ENCODE data around the gene SARDH.
A peak's percentile ranks its signal among the peaks of the same experiment; 100 is the strongest.
"Not testable (repeated sequence)": the region's sequence is repeated elsewhere in the genome, so short reads cannot be mapped to it uniquely, and the experiment has no call there.

The SARDH gene

GRCh38 chr9:133754688-133755227 lies 16.6 kb upstream of the SARDH start:
- peak; percentile 24 for DNase-seq

DNA sequence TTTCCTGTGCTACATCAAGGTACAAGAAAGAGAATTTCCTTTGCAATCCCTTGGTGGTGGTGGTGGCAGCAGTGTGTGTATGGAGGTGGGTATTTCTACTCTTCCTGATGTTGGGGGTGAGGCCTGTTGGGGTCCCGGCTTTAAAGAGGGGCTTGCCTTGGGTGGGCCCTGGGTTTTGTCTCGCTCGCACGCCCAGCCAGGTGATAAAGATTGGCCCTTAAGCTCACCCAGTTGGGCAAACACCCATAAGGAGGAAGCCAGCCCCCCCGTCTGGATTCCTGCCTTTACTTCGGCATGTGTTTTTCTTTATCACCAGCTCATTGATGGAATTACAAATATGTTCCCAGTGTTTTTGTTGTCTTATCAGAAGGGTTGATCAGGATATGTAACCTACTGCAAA lies 16.0 kb upstream of the SARDH start:
- DNase-seq: peak; percentile 26

GRCh38 chr9:133752739-133753446 lies 14.7 kb upstream of the SARDH start:
- DNase-seq: no peak

GRCh38 chr9:133750982-133751649 lies 13.0 kb upstream of the SARDH start:
- no peak for DNase-seq

- DNase-seq: no peak
Observed at GRCh38 chr9:133747309-133747708, 9.2 kb upstream of the SARDH start.

DNA sequence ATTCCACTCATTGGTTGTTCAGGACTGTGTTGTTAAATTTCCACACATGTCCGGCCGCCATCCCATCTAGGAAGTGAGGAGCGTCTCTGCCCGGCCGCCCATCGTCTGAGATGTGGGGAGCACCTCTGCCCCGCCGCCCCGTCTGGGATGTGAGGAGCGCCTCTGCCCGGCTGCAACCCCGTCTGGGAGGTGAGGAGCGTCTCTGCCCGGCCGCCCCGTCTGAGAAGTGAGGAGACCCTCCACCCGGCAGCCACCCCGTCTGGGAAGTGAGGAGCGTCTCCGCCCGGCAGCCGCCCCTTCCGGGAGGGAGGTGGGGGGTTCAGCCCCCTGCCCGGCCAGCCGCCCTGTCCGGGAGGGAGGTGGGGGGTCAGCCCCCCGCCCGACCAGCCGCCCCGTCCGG lies 6.4 kb upstream of the SARDH start:
- DNase-seq: not testable (repeated sequence)

- DNase-seq: peak; percentile 91
Observed at GRCh38 chr9:133742849-133743444, 4.8 kb upstream of the SARDH start.

GRCh38 chr9:133742251-133742650 lies 4.1 kb upstream of the SARDH start:
- DNase-seq: no peak

- no peak for DNase-seq
Observed at GRCh38 chr9:133741716-133742115, 3.6 kb upstream of the SARDH start.

DNA sequence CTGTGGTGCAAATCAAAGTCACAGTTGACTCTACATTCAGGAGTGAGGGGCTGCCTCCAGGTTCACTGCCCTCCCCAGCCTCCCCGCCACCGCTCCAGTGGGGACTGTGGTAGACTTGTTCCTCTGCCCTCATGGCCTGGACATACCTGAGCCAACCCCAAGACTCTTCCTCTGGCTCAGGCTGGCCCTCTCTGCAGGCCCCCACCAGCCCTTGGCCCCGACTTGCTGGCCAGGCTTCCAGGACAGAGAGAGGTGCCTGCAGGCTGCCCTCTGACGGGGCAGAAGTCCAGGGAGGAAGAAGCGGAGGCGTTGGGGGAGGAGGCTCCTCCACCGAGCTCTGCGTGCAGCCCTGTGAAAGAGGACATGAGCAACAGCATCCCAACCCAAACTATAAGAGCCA lies 2.8 kb upstream of the SARDH start:
- DNase-seq: no peak

GRCh38 chr9:133739408-133740280 lies 1.5 kb upstream of the SARDH start:
- no peak for DNase-seq

- DNase-seq: no peak
Observed at GRCh38 chr9:133738640-133739225, 581 bp upstream of the SARDH start.

DNA sequence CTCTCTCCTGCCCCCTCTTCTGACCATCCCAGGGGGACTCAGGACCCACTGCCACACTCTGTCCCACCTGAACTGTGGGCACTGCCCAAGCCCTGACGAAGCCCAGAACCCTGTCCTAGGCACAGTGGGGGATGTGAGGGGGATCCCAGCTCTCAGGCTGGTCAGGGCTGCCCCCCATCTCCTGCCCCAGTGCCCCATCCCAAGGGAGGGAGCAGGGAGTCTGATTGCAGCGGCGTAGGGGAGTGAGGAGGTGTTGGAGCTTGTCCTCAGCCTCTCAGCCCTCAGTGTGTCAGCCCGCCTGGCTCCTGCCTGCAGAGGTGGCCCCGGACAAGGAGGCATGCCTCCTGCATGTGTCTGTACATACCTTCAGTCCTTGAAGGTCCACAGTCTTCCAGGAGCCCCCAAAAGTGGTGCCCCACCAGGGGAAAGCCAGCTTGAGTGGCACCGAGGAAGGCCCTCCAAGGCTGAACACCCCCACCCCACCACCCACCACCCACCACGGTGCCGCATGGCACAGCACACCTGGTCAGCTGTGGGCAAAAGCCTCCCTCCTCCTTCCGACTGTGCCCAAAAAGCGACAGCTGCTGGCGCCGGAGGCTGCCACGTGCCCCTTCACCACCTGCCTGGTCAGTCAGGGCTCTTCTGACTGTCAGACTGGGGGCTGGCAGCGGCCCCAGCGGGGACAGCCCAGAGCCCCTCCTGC lies 930 bp downstream of the SARDH start:
- no peak for DNase-seq

GRCh38 chr9:133735931-133736330 lies 2.2 kb downstream of the SARDH start:
- DNase-seq: no peak

DNA sequence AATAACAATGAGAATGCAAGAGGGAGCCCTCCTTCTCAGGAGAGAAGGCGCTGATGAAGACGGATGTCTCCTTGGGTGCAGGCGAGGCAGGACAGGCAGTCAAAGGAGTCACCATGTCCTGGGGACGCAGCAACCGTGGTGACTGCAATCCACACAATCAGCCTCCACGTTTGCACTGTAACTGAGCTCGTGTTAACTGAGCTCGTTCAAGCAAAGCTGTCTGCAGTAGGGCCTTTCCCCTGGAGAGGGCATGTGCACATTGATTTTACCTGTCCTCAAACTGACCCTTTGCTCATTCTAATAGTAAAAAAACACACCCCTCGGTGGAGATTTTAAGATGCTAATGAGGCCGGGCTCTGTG lies 2.8 kb downstream of the SARDH start:
- DNase-seq: no peak

DNA sequence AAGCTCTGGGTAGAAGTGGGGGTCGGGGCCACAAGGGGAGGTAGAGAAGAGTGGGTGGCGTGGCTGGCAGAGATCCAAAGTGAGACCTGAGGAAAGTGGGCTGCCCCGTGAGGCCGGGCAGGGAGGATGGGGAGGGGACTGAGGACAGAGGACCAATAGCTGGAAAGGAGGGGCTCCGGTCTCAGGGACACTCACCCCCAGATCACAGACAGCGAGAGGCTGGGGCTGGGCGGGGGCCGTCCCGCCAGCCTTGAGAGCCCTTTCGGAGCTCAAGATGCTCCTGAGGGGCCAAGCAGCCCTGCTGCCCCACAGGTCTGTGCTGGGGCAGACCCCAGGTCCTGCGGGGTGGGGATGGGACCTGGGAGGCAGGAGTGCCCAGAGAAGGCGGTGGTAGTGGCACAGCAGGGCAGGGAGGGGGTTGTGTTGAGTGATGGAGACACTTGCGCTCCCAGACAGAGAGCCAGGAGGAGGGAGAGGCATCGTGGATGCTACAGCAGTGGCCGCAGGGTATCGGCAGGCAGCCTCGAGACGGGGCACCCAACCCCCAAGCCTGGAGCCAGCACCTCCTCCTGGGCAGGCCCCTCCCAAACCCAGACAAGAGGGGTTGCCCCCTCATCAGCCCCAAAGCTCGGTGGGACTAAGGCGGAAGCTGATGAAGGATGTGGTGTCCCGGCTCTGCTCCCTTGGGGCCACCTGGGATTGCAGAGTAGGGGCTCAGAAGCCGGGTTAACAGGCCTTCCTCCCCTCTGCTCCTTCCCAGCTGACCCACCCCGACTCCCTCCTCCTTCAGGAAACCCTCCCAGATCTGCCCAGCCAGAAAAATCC lies 3.4 kb downstream of the SARDH start:
- no peak for DNase-seq

DNA sequence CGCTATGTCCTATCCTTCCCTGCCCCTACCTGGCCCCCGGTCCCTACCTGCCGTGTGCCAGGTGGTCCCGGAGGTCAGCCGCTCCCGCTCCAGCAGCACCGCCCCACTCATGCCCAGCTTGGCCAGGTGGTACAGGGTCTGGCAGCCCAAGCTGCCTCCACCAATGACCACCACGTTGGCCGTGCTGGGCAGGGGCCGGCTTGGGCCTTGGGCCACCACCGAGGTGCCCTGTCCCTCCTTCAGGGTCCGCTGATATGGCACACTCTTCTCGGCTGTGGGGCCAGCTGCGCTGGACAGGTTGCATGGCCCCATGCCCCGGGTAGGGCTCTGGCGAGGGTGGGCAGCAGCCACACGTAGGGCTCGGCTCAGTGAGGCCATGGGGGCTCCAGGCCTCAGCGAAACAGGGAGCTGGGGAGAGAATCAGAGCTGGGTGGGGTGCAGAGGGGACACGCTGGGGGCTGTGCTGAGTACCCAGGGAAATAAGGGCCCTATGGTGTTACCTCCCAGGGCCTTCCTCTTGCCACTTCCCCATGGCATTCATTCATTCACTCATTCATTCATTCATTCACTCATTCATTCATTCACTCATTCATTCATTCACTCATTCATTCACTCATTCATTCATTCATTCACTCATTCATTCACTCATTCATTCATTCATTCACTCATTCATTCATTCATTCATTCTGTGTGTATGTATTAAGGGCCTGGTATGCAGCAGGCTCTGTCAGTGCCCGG lies 4.2 kb downstream of the SARDH start:
- DNase-seq: no peak

GRCh38 chr9:133733421-133733795 lies 4.7 kb downstream of the SARDH start:
- no peak for DNase-seq

DNA sequence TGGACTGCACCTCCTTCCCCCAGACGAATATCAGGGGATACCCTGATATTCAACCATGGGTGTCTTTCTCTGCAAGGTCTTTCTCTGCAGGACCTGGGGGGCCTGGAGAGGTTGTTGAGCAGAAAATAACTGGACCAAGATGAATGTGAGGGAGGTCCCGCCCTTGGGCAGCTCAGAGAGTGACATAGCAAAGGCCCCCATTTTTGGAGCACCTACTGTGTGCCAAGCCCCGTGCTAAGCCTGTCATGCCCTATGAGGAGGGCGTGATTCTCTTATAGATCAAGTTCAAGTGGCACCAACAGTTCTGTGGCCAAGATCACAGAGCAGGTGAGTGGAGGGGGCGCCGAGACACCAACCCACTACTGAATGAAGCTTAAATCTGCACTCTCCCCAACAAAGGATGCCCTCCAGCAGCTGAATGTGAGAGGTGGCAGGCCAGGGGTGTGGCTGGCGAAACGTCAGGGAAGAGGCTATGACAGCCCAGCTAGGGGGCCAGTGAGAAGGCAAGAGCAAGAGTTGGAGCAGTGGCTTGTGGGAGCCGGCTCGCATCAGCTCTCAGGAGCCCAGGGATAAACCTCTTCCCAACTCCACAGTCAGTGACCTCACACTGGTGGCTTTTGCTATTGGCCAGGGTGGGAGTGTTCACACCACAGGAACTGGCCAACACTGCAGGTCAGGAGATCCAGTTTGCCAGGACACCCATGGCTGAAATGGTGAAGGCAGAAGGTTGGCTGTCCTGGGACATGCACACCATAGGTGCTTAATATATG lies 5.3 kb downstream of the SARDH start:
- DNase-seq: no peak
